IMR-90 (cell line): ENCODE measurements around the gene LDLRAD4. TPM values are rescaled to one million over a fixed set of nuclear protein-coding genes. Genes with fewer than 3 reads are reported as not detected.

ENCODE experiments used
- ATAC-seq: fragments of 200-7000 bp; cut with Tn5 transposase; 2 replicates; pipeline ENCODE4 v1.9.1; 2020; ENCODE audit warnings: low read depth, mild to moderate bottlenecking, moderate library complexity
- BruUV-seq: library from RNA; stranded (reverse); fragments of 400-500 nt; replicated peaks from 2 replicates; lab custom pipeline; 2021; lab: Mats Ljungman, UMichigan
- CTCF ChIA-PET: fragments of 300-600 bp; formaldehyde crosslinking; extraction: SDS; loops from one replicate; lab custom pipeline; 2021; ENCODE audit warnings: antibody characterized with exemption; lab: Yijun Ruan, JAX
- POLR2A ChIA-PET: fragments of 300-600 bp; sonication (Branson Sonifier 250); formaldehyde crosslinking; loops from one replicate; lab custom pipeline; 2022; ENCODE audit warnings: antibody characterized with exemption; ENCODE audit not compliant: unreplicated experiment; lab: Charles Lee
- DNase-seq: peaks from one replicate; pipeline ENCODE4 v3.0.0; 2013
- H2AFZ ChIP-seq: replicated peaks from 2 replicates; pipeline ENCODE3; 2013; ENCODE audit warnings: low read length, mild to moderate bottlenecking; ENCODE audit not compliant: poor library complexity
- H2AK5ac ChIP-seq: 2 replicates; pipeline ENCODE4 v1.6.1; 2013; ENCODE audit warnings: low read depth, low read length, inconsistent platforms
- H2AK9ac ChIP-seq: replicated peaks from 2 replicates; pipeline ENCODE3; 2013; ENCODE audit warnings: mild to moderate bottlenecking, low read depth, low read length, moderate library complexity; ENCODE audit not compliant: poor library complexity
- H2BK120ac ChIP-seq: 2 replicates; pipeline ENCODE4 v1.6.1; 2013; ENCODE audit warnings: low read depth, low read length, inconsistent platforms
- H2BK15ac ChIP-seq: 3 replicates; pipeline ENCODE4 v1.6.1; 2013; ENCODE audit warnings: low read depth, low read length, inconsistent platforms
- H2BK20ac ChIP-seq: 2 replicates; pipeline ENCODE4 v1.6.1; 2013; ENCODE audit warnings: low read depth, mild to moderate bottlenecking, inconsistent platforms, low read length, moderate library complexity
- H2BK5ac ChIP-seq: 2 replicates; pipeline ENCODE4 v1.6.1; 2013; ENCODE audit warnings: mild to moderate bottlenecking, low read depth, low read length, inconsistent platforms; ENCODE audit not compliant: poor library complexity, severe bottlenecking
- H3K14ac ChIP-seq: replicated peaks from 2 replicates; pipeline ENCODE4 v1.6.1; 2013; ENCODE audit warnings: low read depth, low read length, inconsistent platforms
- H3K18ac ChIP-seq: 2 replicates; pipeline ENCODE4 v1.6.1; 2013; ENCODE audit warnings: low read depth, low read length, control low read depth
- H3K23ac ChIP-seq: 2 replicates; pipeline ENCODE4 v1.6.1; 2013; ENCODE audit warnings: low read depth, low read length, inconsistent platforms
- H3K27ac ChIP-seq: 2 replicates; pipeline ENCODE4 v1.5.1; 2013; ENCODE audit warnings: mild to moderate bottlenecking, control low read depth, low read length; ENCODE audit not compliant: insufficient read depth
- H3K27me3 ChIP-seq: 2 replicates; pipeline ENCODE4 v1.6.1; 2013; ENCODE audit warnings: low read length; ENCODE audit not compliant: control insufficient read depth, insufficient read depth
- H3K36me3 ChIP-seq: 2 replicates; pipeline ENCODE4 v1.6.1; 2013; ENCODE audit warnings: low read length, mixed read lengths; ENCODE audit not compliant: control insufficient read depth, insufficient read depth
- H3K4ac ChIP-seq: 2 replicates; pipeline ENCODE4 v1.6.1; 2013; ENCODE audit warnings: low read depth, low read length, inconsistent platforms
- H3K4me1 ChIP-seq: 2 replicates; pipeline ENCODE4 v1.6.1; 2013; ENCODE audit warnings: low read length, mixed read lengths; ENCODE audit not compliant: control insufficient read depth, insufficient read depth
- H3K4me2 ChIP-seq: 2 replicates; pipeline ENCODE4 v1.6.1; 2013; ENCODE audit warnings: low read depth, mild to moderate bottlenecking, control low read depth, low read length, moderate library complexity
- H3K4me3 ChIP-seq: 2 replicates; pipeline ENCODE4 v1.5.1; 2013; ENCODE audit warnings: low read depth, mild to moderate bottlenecking, control low read depth, low read length, moderate library complexity; ENCODE audit not compliant: insufficient read depth
- H3K56ac ChIP-seq: 2 replicates; pipeline ENCODE4 v1.6.1; 2013; ENCODE audit warnings: low read length, inconsistent platforms; ENCODE audit not compliant: insufficient read depth; ENCODE audit errors: extremely low read depth
- H3K79me1 ChIP-seq, 2 experiments: 2 replicates each; pipeline ENCODE4 v1.6.1; 2013; ENCODE audit warnings: low read length in 2 of 2, inconsistent platforms in 1 of 2, low read depth in 1 of 2
- H3K9ac ChIP-seq: 2 replicates; pipeline ENCODE4 v1.6.1; 2013; ENCODE audit warnings: low read depth, low read length, control low read depth
- H3K9me1 ChIP-seq: 2 replicates; pipeline ENCODE4 v1.6.1; 2013; ENCODE audit warnings: low read length, inconsistent platforms; ENCODE audit not compliant: insufficient read depth
- H3K9me3 ChIP-seq: 2 replicates; pipeline ENCODE4 v1.6.1; 2013; ENCODE audit warnings: low read length; ENCODE audit not compliant: control insufficient read depth, insufficient read depth
- H4K20me1 ChIP-seq: 2 replicates; pipeline ENCODE4 v1.6.1; 2013; ENCODE audit warnings: low read length, inconsistent platforms; ENCODE audit not compliant: insufficient read depth
- H4K5ac ChIP-seq: 2 replicates; pipeline ENCODE4 v1.6.1; 2013; ENCODE audit warnings: mild to moderate bottlenecking, low read depth, low read length, control low read depth
- H4K8ac ChIP-seq, 2 experiments: 2 replicates each; pipeline ENCODE4 v1.6.1; 2013; ENCODE audit warnings: low read depth in 2 of 2, low read length in 2 of 2, control low read depth in 1 of 2, inconsistent platforms in 1 of 2
- H4K91ac ChIP-seq: 2 replicates; pipeline ENCODE4 v1.6.1; 2013; ENCODE audit warnings: low read depth, low read length, inconsistent platforms; ENCODE audit not compliant: insufficient read depth
- BHLHE40 ChIP-seq: fragments of 150-350 bp; IDR thresholded peaks from 2 replicates; pipeline ENCODE4 v1.6.1; 2016; ENCODE audit warnings: mild to moderate bottlenecking, low read depth, low read length
- CEBPB ChIP-seq: IDR thresholded peaks from 2 replicates; pipeline ENCODE4 v1.6.1; 2012; ENCODE audit warnings: low read depth, low read length, improper control_type of control experiment
- CHD1 ChIP-seq: IDR thresholded peaks from 2 replicates; pipeline ENCODE4 v1.6.1; 2012; ENCODE audit warnings: low read depth, low read length, improper control_type of control experiment
- CTCF ChIP-seq: conservative IDR thresholded peaks from 2 replicates; pipeline ENCODE4 v1.5.1; 2012; ENCODE audit warnings: mild to moderate bottlenecking, low read depth, low read length, improper control_type of control experiment
- ELK1 ChIP-seq: fragments of 150-350 bp; IDR thresholded peaks from 2 replicates; pipeline ENCODE4 v1.6.1; 2016; ENCODE audit warnings: low read depth, mild to moderate bottlenecking, low read length, moderate library complexity, borderline replicate concordance
- FOS ChIP-seq: fragments of 150-350 bp; IDR thresholded peaks from 2 replicates; pipeline ENCODE4 v1.6.1; 2016; ENCODE audit warnings: low read depth, low read length
- MAFK ChIP-seq: IDR thresholded peaks from 2 replicates; pipeline ENCODE4 v1.6.1; 2012; ENCODE audit warnings: low read depth, low read length, improper control_type of control experiment
- MAZ ChIP-seq: IDR thresholded peaks from 2 replicates; pipeline ENCODE4 v1.6.1; 2012; ENCODE audit warnings: low read depth, mild to moderate bottlenecking, low read length, improper control_type of control experiment, moderate library complexity, borderline replicate concordance
- MXI1 ChIP-seq: IDR thresholded peaks from 2 replicates; pipeline ENCODE4 v1.6.1; 2012; ENCODE audit warnings: low read depth, mild to moderate bottlenecking, low read length, moderate library complexity, borderline replicate concordance
- NFE2L2 ChIP-seq: fragments of 150-350 bp; IDR thresholded peaks from 2 replicates; pipeline ENCODE4 v1.6.1; 2016; ENCODE audit warnings: low read depth, mild to moderate bottlenecking, low read length
- POLR2A ChIP-seq: IDR thresholded peaks from 2 replicates; pipeline ENCODE4 v1.6.1; 2012; ENCODE audit warnings: mild to moderate bottlenecking, low read depth, low read length
- RAD21 ChIP-seq: IDR thresholded peaks from 2 replicates; pipeline ENCODE4 v1.6.1; 2012; ENCODE audit warnings: low read length, improper control_type of control experiment
- RCOR1 ChIP-seq: IDR thresholded peaks from 2 replicates; pipeline ENCODE4 v1.6.1; 2012; ENCODE audit warnings: mild to moderate bottlenecking, low read length, improper control_type of control experiment; ENCODE audit not compliant: insufficient replicate concordance
- RFX5 ChIP-seq: IDR thresholded peaks from 2 replicates; pipeline ENCODE4 v1.8.0; 2012; ENCODE audit warnings: low read depth, mild to moderate bottlenecking, low read length, moderate library complexity
- SMC3 ChIP-seq: fragments of 150-350 bp; IDR thresholded peaks from 2 replicates; pipeline ENCODE4 v1.6.1; 2016; ENCODE audit warnings: low read depth, mild to moderate bottlenecking, antibody characterized with exemption, low read length, moderate library complexity
- USF2 ChIP-seq: fragments of 150-350 bp; IDR thresholded peaks from 2 replicates; pipeline ENCODE4 v1.6.1; 2017; ENCODE audit warnings: mild to moderate bottlenecking, antibody characterized with exemption, low read length, low read depth
- WGBS, 2 experiments: methylation state at CpG; one replicate each; pipeline versions ENCODE4 v1.1.5 to v1.1.7; 2013; ENCODE audit warnings: missing lambda C conversion rate in 2 of 2; ENCODE audit not compliant: insufficient read length in 1 of 2; ENCODE audit errors: extremely low coverage in 2 of 2; 5-methylcytosine and 5-hydroxymethylcytosine counted together
- dilution Hi-C: fragments of 300-500 bp; cut with HindIII; formaldehyde crosslinking; loops from one replicate; pipeline ENCODE4 v1.14.3; 2018; ENCODE audit warnings: low sequenced_read_pairs; ENCODE audit not compliant: unreplicated experiment
- in situ Hi-C: fragments of 300-500 bp; cut with MboI; formaldehyde crosslinking; loops from 3 replicates; pipeline ENCODE4 v1.14.3; 2019; ENCODE audit warnings: low sequenced_read_pairs, inconsistent platforms, mixed read lengths
- intact Hi-C: fragments of 100-400 bp; cut with micrococcal nuclease; formaldehyde crosslinking; loops from 2 replicates; pipeline ENCODE4 v1.10.0; 2022
- polyA plus RNA-seq, 3 experiments: library from polyadenylated mRNA; depleted of rRNA; stranded (reverse); fragments of >200 nt; gene quantifications; 2 replicates each; pipeline ENCODE4 v1.2.3, GENCODE V29; 2012; ENCODE audit warnings: low replicate concordance in 1 of 3
- total RNA-seq: library from RNA; depleted of rRNA; stranded (reverse); fragments of >200 nt; gene quantifications from 2 replicates; pipeline ENCODE4 v1.2.3, GENCODE V29; 2012

Gene LDLRAD4
- total and polyA plus RNA-seq, 2 of the 4 experiments (the other 2 are of a cell fraction): not detected

- CTCF ChIA-PET: no interaction called here
- no peaks in the 10 kb centered on the region for H3K79me1 ChIP-seq
- no peaks in the 10 kb centered on the region; the same call in 1 of the 2 replicates for H3K9me1 ChIP-seq
- TF ChIP-seq RFX5 (no peak), SMC3 (no peak), BHLHE40 (no peak), CEBPB (no peak), FOS (no peak), RAD21 (no peak), ELK1 (no peak), NFE2L2 (no peak), RCOR1 (no peak), CTCF (no peak), MAZ (no peak), POLR2A (no peak), CHD1 (no peak), MXI1 (no peak), MAFK (no peak), USF2 (no peak)
- DNase-seq: no peak
- H4K8ac ChIP-seq: no peak overlapping the region
- WGBS, 2 experiments: 93% methylated on average over 2 of the region's 9 CpGs; no CpG with 5 or more reads in 1 of the 2 experiments
- no peak for ATAC-seq
- no peak overlapping the region for H2AFZ ChIP-seq
- no peak overlapping the region for H2BK120ac ChIP-seq
- H3K9me3 ChIP-seq: no peaks in the 10 kb centered on the region
- no peak overlapping the region for H3K9ac ChIP-seq
- H2AK5ac ChIP-seq: no peak overlapping the region
- no peak overlapping the region for H3K14ac ChIP-seq
- no peak overlapping the region for H4K5ac ChIP-seq
- H3K4me3 ChIP-seq: no peak overlapping the region
- dilution Hi-C loops (no loop called here), intact Hi-C loops (no loop called here), in situ Hi-C loops (no loop called here)
- no peak overlapping the region for H3K4me2 ChIP-seq
- no peaks in the 10 kb centered on the region for H4K20me1 ChIP-seq
- no peak overlapping the region for H2BK20ac ChIP-seq
- H2BK5ac ChIP-seq: no peak overlapping the region
- peaks cover 5% of the 10 kb centered on the region; the same call in 1 of the 2 replicates for H3K27me3 ChIP-seq
- H3K56ac ChIP-seq: no peak overlapping the region
- no peaks in the 10 kb centered on the region for H3K4me1 ChIP-seq
- H4K91ac ChIP-seq: no peak overlapping the region
- POLR2A ChIA-PET: no interaction called here
- H3K23ac ChIP-seq: no peak overlapping the region
- H2AK9ac ChIP-seq: no peak overlapping the region
- H3K36me3 ChIP-seq: no peaks in the 10 kb centered on the region
- no TSS peak for BruUV-seq
- no peak overlapping the region for H2BK15ac ChIP-seq
- no peak overlapping the region for H3K4ac ChIP-seq
- no peak overlapping the region for H3K27ac ChIP-seq
- H3K18ac ChIP-seq: no peak overlapping the region
Measured at GRCh38 chr18:13449651-13450050, 231.1 kb downstream of the LDLRAD4 start.
